ENCODE data around the gene DUT.

DUT gene

GRCh38 chr15:48332642-48333034 lies 1.4 kb downstream of the DUT start:
- no peak for TF ChIP-seq TOX (CRISPR knock-in tag; IDR thresholded peaks at IDR 0.05; ENCODE audit: borderline replicate concordance)
- no peak for TF ChIP-seq PPARA (CRISPR knock-in tag; IDR thresholded peaks at IDR 0.05; ENCODE audit: borderline replicate concordance)
- no peak for TF ChIP-seq ZFP3 (CRISPR knock-in tag; IDR thresholded peaks at IDR 0.05)
- no peak for TF ChIP-seq ZNF565 (CRISPR knock-in tag; conservative IDR thresholded peaks at IDR 0.05; ENCODE audit: low read depth)
- TF ChIP-seq ARNTL (CRISPR knock-in tag; IDR thresholded peaks at IDR 0.05; ENCODE audit: borderline replicate concordance, low read depth), result no peak
- TF ChIP-seq, protein P1, sequence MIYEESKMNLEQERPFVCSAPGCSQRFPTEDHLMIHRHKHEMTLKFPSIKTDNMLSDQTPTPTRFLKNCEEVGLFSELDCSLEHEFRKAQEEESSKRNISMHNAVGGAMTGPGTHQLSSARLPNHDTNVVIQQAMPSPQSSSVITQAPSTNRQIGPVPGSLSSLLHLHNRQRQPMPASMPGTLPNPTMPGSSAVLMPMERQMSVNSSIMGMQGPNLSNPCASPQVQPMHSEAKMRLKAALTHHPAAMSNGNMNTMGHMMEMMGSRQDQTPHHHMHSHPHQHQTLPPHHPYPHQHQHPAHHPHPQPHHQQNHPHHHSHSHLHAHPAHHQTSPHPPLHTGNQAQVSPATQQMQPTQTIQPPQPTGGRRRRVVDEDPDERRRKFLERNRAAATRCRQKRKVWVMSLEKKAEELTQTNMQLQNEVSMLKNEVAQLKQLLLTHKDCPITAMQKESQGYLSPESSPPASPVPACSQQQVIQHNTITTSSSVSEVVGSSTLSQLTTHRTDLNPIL (CRISPR knock-in tag; IDR thresholded peaks at IDR 0.05; ENCODE audit: low read depth), result no peak
- TF ChIP-seq OSR1 (CRISPR knock-in tag; IDR thresholded peaks at IDR 0.05), result no peak
- TF ChIP-seq GLIS3 (CRISPR knock-in tag; IDR thresholded peaks at IDR 0.05), result no peak
- no peak for TF ChIP-seq TCF4 (CRISPR knock-in tag; IDR thresholded peaks at IDR 0.05; ENCODE audit: borderline replicate concordance)
- no peak for TF ChIP-seq CSDC2 (CRISPR knock-in tag; IDR thresholded peaks at IDR 0.05)
- ATAC-seq, result no peak

DNA sequence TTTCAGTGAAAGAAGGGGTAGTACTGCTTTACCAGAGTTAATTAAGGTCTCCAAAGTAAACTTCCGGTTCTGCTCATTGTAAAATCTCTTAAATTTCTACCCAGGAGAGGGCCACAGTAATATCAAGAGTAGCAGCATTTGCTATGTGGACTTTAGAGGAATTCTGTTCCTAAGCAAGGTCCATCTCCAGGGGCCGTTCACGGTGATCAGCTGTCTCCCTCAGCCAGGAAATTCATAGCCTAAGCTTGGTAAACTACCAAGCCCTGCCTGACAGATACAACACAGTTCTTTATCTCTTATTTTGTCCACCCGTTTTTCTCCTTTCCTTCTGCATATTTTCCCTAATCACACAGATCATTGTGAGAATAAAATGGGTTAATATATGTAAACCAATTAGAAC lies 2.3 kb downstream of the DUT start:
- no peak for ATAC-seq
- TF ChIP-seq GLIS3 (CRISPR knock-in tag; IDR thresholded peaks at IDR 0.05), result no peak
- no peak for TF ChIP-seq SNAI2 (CRISPR knock-in tag; IDR thresholded peaks at IDR 0.05)
- no peak for TF ChIP-seq OSR1 (CRISPR knock-in tag; IDR thresholded peaks at IDR 0.05)
- no peak for TF ChIP-seq PPARA (CRISPR knock-in tag; IDR thresholded peaks at IDR 0.05; ENCODE audit: borderline replicate concordance)
- TF ChIP-seq ESRRG (CRISPR knock-in tag; IDR thresholded peaks at IDR 0.05), result no peak
- TF ChIP-seq, protein P1 (CRISPR knock-in tag; IDR thresholded peaks at IDR 0.05; ENCODE audit: low read depth), result no peak
- TF ChIP-seq, protein P2, sequence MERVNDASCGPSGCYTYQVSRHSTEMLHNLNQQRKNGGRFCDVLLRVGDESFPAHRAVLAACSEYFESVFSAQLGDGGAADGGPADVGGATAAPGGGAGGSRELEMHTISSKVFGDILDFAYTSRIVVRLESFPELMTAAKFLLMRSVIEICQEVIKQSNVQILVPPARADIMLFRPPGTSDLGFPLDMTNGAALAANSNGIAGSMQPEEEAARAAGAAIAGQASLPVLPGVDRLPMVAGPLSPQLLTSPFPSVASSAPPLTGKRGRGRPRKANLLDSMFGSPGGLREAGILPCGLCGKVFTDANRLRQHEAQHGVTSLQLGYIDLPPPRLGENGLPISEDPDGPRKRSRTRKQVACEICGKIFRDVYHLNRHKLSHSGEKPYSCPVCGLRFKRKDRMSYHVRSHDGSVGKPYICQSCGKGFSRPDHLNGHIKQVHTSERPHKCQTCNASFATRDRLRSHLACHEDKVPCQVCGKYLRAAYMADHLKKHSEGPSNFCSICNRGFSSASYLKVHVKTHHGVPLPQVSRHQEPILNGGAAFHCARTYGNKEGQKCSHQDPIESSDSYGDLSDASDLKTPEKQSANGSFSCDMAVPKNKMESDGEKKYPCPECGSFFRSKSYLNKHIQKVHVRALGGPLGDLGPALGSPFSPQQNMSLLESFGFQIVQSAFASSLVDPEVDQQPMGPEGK (CRISPR knock-in tag; IDR thresholded peaks at IDR 0.05; ENCODE audit: borderline replicate concordance), result no peak
- TF ChIP-seq RARB (CRISPR knock-in tag; IDR thresholded peaks at IDR 0.05), result no peak
- no peak for TF ChIP-seq CSDC2 (CRISPR knock-in tag; IDR thresholded peaks at IDR 0.05)
- TF ChIP-seq, protein P3, sequence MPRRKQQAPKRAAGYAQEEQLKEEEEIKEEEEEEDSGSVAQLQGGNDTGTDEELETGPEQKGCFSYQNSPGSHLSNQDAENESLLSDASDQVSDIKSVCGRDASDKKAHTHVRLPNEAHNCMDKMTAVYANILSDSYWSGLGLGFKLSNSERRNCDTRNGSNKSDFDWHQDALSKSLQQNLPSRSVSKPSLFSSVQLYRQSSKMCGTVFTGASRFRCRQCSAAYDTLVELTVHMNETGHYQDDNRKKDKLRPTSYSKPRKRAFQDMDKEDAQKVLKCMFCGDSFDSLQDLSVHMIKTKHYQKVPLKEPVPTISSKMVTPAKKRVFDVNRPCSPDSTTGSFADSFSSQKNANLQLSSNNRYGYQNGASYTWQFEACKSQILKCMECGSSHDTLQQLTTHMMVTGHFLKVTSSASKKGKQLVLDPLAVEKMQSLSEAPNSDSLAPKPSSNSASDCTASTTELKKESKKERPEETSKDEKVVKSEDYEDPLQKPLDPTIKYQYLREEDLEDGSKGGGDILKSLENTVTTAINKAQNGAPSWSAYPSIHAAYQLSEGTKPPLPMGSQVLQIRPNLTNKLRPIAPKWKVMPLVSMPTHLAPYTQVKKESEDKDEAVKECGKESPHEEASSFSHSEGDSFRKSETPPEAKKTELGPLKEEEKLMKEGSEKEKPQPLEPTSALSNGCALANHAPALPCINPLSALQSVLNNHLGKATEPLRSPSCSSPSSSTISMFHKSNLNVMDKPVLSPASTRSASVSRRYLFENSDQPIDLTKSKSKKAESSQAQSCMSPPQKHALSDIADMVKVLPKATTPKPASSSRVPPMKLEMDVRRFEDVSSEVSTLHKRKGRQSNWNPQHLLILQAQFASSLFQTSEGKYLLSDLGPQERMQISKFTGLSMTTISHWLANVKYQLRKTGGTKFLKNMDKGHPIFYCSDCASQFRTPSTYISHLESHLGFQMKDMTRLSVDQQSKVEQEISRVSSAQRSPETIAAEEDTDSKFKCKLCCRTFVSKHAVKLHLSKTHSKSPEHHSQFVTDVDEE (CRISPR knock-in tag; IDR thresholded peaks at IDR 0.05), result no peak
- no peak for TF ChIP-seq ZNF70 (CRISPR knock-in tag; IDR thresholded peaks at IDR 0.05)
- TF ChIP-seq ZFP3 (CRISPR knock-in tag; IDR thresholded peaks at IDR 0.05), result no peak
- TF ChIP-seq, protein P4, sequence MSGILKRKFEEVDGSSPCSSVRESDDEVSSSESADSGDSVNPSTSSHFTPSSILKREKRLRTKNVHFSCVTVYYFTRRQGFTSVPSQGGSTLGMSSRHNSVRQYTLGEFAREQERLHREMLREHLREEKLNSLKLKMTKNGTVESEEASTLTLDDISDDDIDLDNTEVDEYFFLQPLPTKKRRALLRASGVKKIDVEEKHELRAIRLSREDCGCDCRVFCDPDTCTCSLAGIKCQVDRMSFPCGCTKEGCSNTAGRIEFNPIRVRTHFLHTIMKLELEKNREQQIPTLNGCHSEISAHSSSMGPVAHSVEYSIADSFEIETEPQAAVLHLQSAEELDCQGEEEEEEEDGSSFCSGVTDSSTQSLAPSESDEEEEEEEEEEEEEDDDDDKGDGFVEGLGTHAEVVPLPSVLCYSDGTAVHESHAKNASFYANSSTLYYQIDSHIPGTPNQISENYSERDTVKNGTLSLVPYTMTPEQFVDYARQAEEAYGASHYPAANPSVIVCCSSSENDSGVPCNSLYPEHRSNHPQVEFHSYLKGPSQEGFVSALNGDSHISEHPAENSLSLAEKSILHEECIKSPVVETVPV (CRISPR knock-in tag; IDR thresholded peaks at IDR 0.05), result no peak

- ATAC-seq, result no peak
- TF ChIP-seq, protein P4 (CRISPR knock-in tag; IDR thresholded peaks at IDR 0.05), result no peak
- TF ChIP-seq PPARA (CRISPR knock-in tag; IDR thresholded peaks at IDR 0.05; ENCODE audit: borderline replicate concordance), result no peak
- no peak for TF ChIP-seq ZC3H10 (CRISPR knock-in tag; IDR thresholded peaks at IDR 0.05)
- no peak for TF ChIP-seq ZFP30 (CRISPR knock-in tag; IDR thresholded peaks at IDR 0.05)
- TF ChIP-seq ARNTL (CRISPR knock-in tag; IDR thresholded peaks at IDR 0.05; ENCODE audit: borderline replicate concordance, low read depth), result no peak
- no peak for TF ChIP-seq OSR1 (CRISPR knock-in tag; IDR thresholded peaks at IDR 0.05)
- TF ChIP-seq, protein P3 (CRISPR knock-in tag; IDR thresholded peaks at IDR 0.05), result no peak
- no peak for TF ChIP-seq CSDC2 (CRISPR knock-in tag; IDR thresholded peaks at IDR 0.05)
- no peak for TF ChIP-seq ZFP3 (CRISPR knock-in tag; IDR thresholded peaks at IDR 0.05)
- TF ChIP-seq ESRRG (CRISPR knock-in tag; IDR thresholded peaks at IDR 0.05), result no peak
Measured at GRCh38 chr15:48334260-48334659, 3.0 kb downstream of the DUT start.
